ENCODE results near the gene MIA.
"Not testable (repeated sequence)": the region's sequence is repeated elsewhere in the genome, so short reads cannot be mapped to it uniquely, and the experiment has no call there.

MIA gene

DNA sequence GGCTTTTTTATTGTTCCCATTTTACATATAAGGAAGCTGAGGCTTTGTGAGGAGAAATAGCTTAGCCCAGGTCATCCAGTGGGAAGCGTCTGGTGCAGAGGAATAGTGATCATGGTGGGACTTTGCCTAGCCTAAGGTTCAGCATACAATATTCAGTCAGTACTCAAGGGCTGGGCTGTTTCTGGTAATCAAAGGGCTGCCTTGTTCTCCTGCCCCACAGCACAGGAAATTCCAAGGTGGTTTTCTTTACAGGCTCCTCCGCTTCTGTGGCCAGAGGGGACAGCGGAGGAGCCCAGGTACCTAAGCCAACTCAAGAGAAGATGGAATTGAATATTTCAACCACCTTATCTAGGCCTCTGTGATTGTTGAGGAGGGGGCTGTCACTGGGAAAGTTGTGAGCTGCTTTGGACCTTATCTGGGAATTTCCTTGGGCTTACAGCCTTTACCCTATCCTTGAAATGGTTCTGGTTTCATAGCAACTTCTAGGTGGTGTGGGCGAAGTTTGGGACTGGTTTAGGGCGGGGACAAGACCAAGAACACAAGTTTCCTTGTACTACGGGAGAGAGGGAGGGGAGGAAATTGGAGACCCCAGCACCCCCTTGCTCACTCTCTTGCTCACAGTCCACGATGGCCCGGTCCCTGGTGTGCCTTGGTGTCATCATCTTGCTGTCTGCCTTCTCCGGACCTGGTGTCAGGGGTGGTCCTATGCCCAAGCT is at the start of gene MIA:
MIA (plus strand) TSS at position 606 of the 716 bp plus-strand sequence; CDS start at position 628, 22 bp downstream.
- DNase-seq (ENCODE audit: low read depth): no peak
- Histone ChIP-seq H3K4me3 (ENCODE audit: low read length) (no peak within 1 kb of the TSS), H3K36me3 (ENCODE audit: control insufficient read depth, insufficient read depth, low read length, severe bottlenecking) (no peaks in the 10 kb centered on the region), H3K9ac (ENCODE audit: low read length) (no peak within 1 kb of the TSS), H3K9me3 (ENCODE audit: control insufficient read depth, low read length) (no peaks in the 10 kb centered on the region), H3K27me3 (replicated peaks; ENCODE audit: control insufficient read depth, insufficient read depth, low read length) (no peaks in the 10 kb centered on the region), H3K4me1 (ENCODE audit: control insufficient read depth, insufficient read depth, low read length) (peaks cover 11% of the 10 kb centered on the region)

- Histone ChIP-seq H3K36me3 (ENCODE audit: control insufficient read depth, insufficient read depth, low read length, severe bottlenecking) (peaks cover 79% of the 10 kb centered on the region), H3K4me1 (ENCODE audit: control insufficient read depth, insufficient read depth, low read length) (peaks cover 35% of the 10 kb centered on the region), H3K9ac (ENCODE audit: low read length) (no peak overlapping the region), H3K9me3 (ENCODE audit: control insufficient read depth, low read length) (no peaks in the 10 kb centered on the region), H3K4me3 (ENCODE audit: low read length) (no peak overlapping the region), H3K27me3 (replicated peaks; ENCODE audit: control insufficient read depth, insufficient read depth, low read length) (no peaks in the 10 kb centered on the region)
- no peak for DNase-seq (ENCODE audit: low read depth)
Observed at GRCh38 chr19:40726279-40726678, 49.0 kb upstream of the MIA start.

GRCh38 chr19:40730065-40730464 is 45.3 kb upstream of the MIA start:
- H3K9ac ChIP-seq (ENCODE audit: low read length); H3K27me3 ChIP-seq (replicated peaks; ENCODE audit: control insufficient read depth, insufficient read depth, low read length); H3K4me3 ChIP-seq (ENCODE audit: low read length); DNase-seq (ENCODE audit: low read depth); H3K9me3 ChIP-seq (ENCODE audit: control insufficient read depth, low read length); H3K4me1 ChIP-seq (ENCODE audit: control insufficient read depth, insufficient read depth, low read length): not testable (repeated sequence)
- H3K36me3 ChIP-seq (ENCODE audit: control insufficient read depth, insufficient read depth, low read length, severe bottlenecking): peaks cover 93% of the 10 kb centered on the region

GRCh38 chr19:40732304-40732703 is 43.0 kb upstream of the MIA start:
- H3K36me3 ChIP-seq (ENCODE audit: control insufficient read depth, insufficient read depth, low read length, severe bottlenecking): peaks cover 97% of the 10 kb centered on the region
- not testable (repeated sequence) for H3K27me3 ChIP-seq (replicated peaks; ENCODE audit: control insufficient read depth, insufficient read depth, low read length); H3K9me3 ChIP-seq (ENCODE audit: control insufficient read depth, low read length); H3K9ac ChIP-seq (ENCODE audit: low read length); H3K4me1 ChIP-seq (ENCODE audit: control insufficient read depth, insufficient read depth, low read length); DNase-seq (ENCODE audit: low read depth); H3K4me3 ChIP-seq (ENCODE audit: low read length)

- Histone ChIP-seq H3K4me3 (ENCODE audit: low read length) (no peak overlapping the region), H3K4me1 (ENCODE audit: control insufficient read depth, insufficient read depth, low read length) (no peaks in the 10 kb centered on the region), H3K36me3 (ENCODE audit: control insufficient read depth, insufficient read depth, low read length, severe bottlenecking) (peaks cover 94% of the 10 kb centered on the region), H3K9me3 (ENCODE audit: control insufficient read depth, low read length) (no peaks in the 10 kb centered on the region), H3K27me3 (replicated peaks; ENCODE audit: control insufficient read depth, insufficient read depth, low read length) (no peaks in the 10 kb centered on the region), H3K9ac (ENCODE audit: low read length) (no peak overlapping the region)
- DNase-seq (ENCODE audit: low read depth): no peak
Observed at GRCh38 chr19:40733149-40733548, 42.2 kb upstream of the MIA start.

DNA sequence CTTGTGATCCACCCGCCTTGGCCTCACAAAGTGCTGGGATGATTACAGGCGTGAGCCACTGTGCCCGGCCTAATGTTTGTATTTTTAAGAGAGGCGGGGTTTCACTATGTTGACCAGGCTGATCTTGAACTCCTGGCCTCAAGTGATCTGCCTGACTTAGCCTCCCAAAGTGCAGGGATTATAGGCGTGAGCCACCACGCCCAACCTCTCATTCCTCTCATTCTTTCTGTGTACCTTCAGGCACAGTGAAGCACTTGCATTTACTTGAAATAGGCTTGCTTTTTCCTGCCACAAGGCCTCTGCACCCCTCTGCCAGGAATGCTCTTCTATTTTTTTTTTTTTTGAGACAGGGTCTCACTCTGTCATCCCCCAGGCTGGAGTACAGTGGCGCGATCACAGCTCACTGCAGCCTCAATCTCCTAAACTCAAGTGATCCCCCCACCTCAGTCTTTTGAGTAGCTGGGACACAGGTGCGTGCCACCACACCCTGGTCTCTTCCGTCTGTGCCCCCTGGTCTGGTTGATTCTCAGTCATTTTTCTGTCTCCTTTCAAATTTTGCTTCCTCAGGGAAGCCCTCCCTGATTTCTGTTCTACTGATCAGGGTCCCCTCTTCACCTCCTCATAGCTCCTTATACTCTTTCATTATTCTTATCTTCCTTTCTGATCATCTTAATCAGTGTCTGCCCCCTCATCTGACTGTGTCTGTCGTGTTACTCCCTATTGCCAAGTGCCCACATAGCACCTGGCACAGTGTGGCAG is 40.1 kb upstream of the MIA start:
- H3K9ac ChIP-seq (ENCODE audit: low read length): no peak overlapping the region
- H3K9me3 ChIP-seq (ENCODE audit: control insufficient read depth, low read length): no peaks in the 10 kb centered on the region
- no peaks in the 10 kb centered on the region for H3K27me3 ChIP-seq (replicated peaks; ENCODE audit: control insufficient read depth, insufficient read depth, low read length)
- peaks cover 96% of the 10 kb centered on the region for H3K36me3 ChIP-seq (ENCODE audit: control insufficient read depth, insufficient read depth, low read length, severe bottlenecking)
- peaks cover 13% of the 10 kb centered on the region for H3K4me1 ChIP-seq (ENCODE audit: control insufficient read depth, insufficient read depth, low read length)
- no peak overlapping the region for H3K4me3 ChIP-seq (ENCODE audit: low read length)
- no peak for DNase-seq (ENCODE audit: low read depth)

DNA sequence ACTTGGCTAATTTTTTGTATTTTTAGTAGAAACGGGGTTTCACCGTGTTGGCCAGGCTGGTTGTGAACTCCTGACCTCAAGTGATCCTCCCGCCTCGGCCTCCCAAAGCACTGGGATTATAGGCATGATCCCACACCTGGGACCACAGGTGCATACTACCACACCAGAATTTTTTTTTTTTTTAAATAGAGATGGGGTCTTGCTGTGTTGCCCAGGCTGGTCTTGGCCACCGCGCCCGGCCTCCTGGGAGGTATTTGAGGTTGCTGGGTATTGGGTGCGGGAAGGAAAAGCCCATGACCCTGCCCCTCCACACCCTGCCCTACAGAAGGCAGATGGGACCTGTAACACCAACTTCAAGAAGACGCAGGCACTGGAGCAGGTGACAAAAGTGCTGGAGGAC is 38.7 kb upstream of the MIA start:
- no peak for DNase-seq (ENCODE audit: low read depth)
- H3K27me3 ChIP-seq (replicated peaks; ENCODE audit: control insufficient read depth, insufficient read depth, low read length): no peaks in the 10 kb centered on the region
- H3K4me3 ChIP-seq (ENCODE audit: low read length): no peak overlapping the region
- H3K9me3 ChIP-seq (ENCODE audit: control insufficient read depth, low read length): no peaks in the 10 kb centered on the region
- H3K9ac ChIP-seq (ENCODE audit: low read length): no peak overlapping the region
- peaks cover 83% of the 10 kb centered on the region for H3K36me3 ChIP-seq (ENCODE audit: control insufficient read depth, insufficient read depth, low read length, severe bottlenecking)
- H3K4me1 ChIP-seq (ENCODE audit: control insufficient read depth, insufficient read depth, low read length): peaks cover 24% of the 10 kb centered on the region

GRCh38 chr19:40737102-40737644 is 38.1 kb upstream of the MIA start:
- DNase-seq (ENCODE audit: low read depth): no peak
- Histone ChIP-seq H3K9ac (ENCODE audit: low read length) (no peak overlapping the region), H3K4me1 (ENCODE audit: control insufficient read depth, insufficient read depth, low read length) (peaks cover 24% of the 10 kb centered on the region), H3K27me3 (replicated peaks; ENCODE audit: control insufficient read depth, insufficient read depth, low read length) (no peaks in the 10 kb centered on the region), H3K36me3 (ENCODE audit: control insufficient read depth, insufficient read depth, low read length, severe bottlenecking) (peaks cover 77% of the 10 kb centered on the region), H3K9me3 (ENCODE audit: control insufficient read depth, low read length) (no peaks in the 10 kb centered on the region), H3K4me3 (ENCODE audit: low read length) (no peak overlapping the region)

DNA sequence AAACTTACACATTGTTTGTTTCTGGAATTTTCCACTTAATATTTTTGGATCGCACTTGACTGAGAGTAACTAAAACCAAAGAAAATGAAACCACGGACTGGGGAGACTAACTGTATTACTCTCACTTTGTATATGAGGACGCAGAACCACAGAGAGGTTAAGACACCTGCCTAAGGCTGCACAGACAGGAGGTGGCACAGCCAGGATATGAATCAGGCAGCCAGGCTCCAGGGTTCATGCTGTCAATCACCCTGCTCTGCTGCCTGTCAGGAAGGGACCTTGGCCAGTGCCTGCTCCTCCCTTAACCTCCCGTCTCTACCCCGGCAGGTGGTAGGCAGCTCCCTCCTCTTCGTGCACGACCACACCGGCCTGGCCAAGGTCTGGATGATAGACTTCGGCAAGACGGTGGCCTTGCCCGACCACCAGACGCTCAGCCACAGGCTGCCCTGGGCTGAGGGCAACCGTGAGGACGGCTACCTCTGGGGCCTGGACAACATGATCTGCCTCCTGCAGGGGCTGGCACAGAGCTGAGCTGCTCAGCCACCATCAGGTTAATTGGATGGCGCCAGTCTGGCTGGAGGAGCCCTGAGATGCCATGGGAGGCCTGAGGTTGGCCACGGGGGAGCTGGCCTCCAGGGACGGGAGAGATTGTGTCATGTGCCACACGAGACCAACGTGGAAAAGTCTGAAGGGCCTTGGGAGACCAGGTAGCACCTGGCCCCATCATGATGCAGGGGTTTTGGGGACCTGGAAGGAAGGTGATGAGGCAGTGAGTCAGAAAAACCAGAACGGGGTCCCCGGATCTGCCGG is 36.1 kb upstream of the MIA start:
- no peaks in the 10 kb centered on the region for H3K9me3 ChIP-seq (ENCODE audit: control insufficient read depth, low read length)
- peaks cover 57% of the 10 kb centered on the region for H3K36me3 ChIP-seq (ENCODE audit: control insufficient read depth, insufficient read depth, low read length, severe bottlenecking)
- DNase-seq (ENCODE audit: low read depth): no peak
- peaks cover 24% of the 10 kb centered on the region for H3K4me1 ChIP-seq (ENCODE audit: control insufficient read depth, insufficient read depth, low read length)
- H3K27me3 ChIP-seq (replicated peaks; ENCODE audit: control insufficient read depth, insufficient read depth, low read length): no peaks in the 10 kb centered on the region
- peak overlapping the region; percentile 77 for H3K9ac ChIP-seq (ENCODE audit: low read length)
- H3K4me3 ChIP-seq (ENCODE audit: low read length): no peak overlapping the region

GRCh38 chr19:40739871-40740703 is 35.2 kb upstream of the MIA start:
- H3K9me3 ChIP-seq (ENCODE audit: control insufficient read depth, low read length): no peaks in the 10 kb centered on the region
- H3K36me3 ChIP-seq (ENCODE audit: control insufficient read depth, insufficient read depth, low read length, severe bottlenecking): peaks cover 48% of the 10 kb centered on the region

More at GRCh38 chr19:40739871-40740703, 35.2 kb upstream of the MIA start:
- peak overlapping the region; percentile 57 for H3K4me3 ChIP-seq (ENCODE audit: low read length)
- peaks cover 31% of the 10 kb centered on the region for H3K4me1 ChIP-seq (ENCODE audit: control insufficient read depth, insufficient read depth, low read length)
- H3K27me3 ChIP-seq (replicated peaks; ENCODE audit: control insufficient read depth, insufficient read depth, low read length): no peaks in the 10 kb centered on the region
- peak overlapping the region; percentile 77 for H3K9ac ChIP-seq (ENCODE audit: low read length)
- DNase-seq (ENCODE audit: low read depth): no peak
